Activated CD4-positive, alpha-beta T cell treated with anti-CD3 and anti-CD28 coated beads for 36 hours (primary cell): ENCODE results near the gene CRYGA. TPM values are rescaled to one million over a fixed set of nuclear protein-coding genes. Genes with fewer than 3 reads are reported as not detected.

ENCODE experiments used
- ATAC-seq: fragments of 200-7000 bp; cut with Tn5 transposase; one replicate; pipeline ENCODE4 v1.10.0; 2021; ENCODE audit warnings: mild to moderate bottlenecking, moderate library complexity
- CTCF ChIA-PET: fragments of 350-600 bp; sonication (Branson Sonifier 250); formaldehyde crosslinking; loops from one replicate; lab custom pipeline; 2021; ENCODE audit warnings: antibody characterized with exemption; lab: Charles Lee
- POLR2A ChIA-PET: fragments of 350-600 bp; sonication (Branson Sonifier 250); formaldehyde crosslinking; loops from one replicate; lab custom pipeline; 2021; ENCODE audit warnings: antibody characterized with exemption, inconsistent platforms; lab: Charles Lee
- DNase-seq: peaks from one replicate; pipeline ENCODE4 v3.0.0-alpha.2; 2020
- H3K27ac Mint-ChIP-seq: one replicate; pipeline ENCODE4 v1.8.0; 2021; ENCODE audit warnings: mixed read lengths
- H3K27me3 Mint-ChIP-seq: one replicate; pipeline ENCODE4 v1.8.0; 2021; ENCODE audit warnings: mixed read lengths
- H3K36me3 Mint-ChIP-seq: one replicate; pipeline ENCODE4 v1.8.0; 2021; ENCODE audit warnings: low read depth, mixed read lengths
- H3K4me1 Mint-ChIP-seq: one replicate; pipeline ENCODE4 v1.8.0; 2021; ENCODE audit warnings: mixed read lengths
- H3K4me3 Mint-ChIP-seq: one replicate; pipeline ENCODE4 v1.8.0; 2021; ENCODE audit warnings: mild to moderate bottlenecking, moderate library complexity, mixed read lengths
- H3K9me3 Mint-ChIP-seq: one replicate; pipeline ENCODE4 v1.8.0; 2021; ENCODE audit warnings: low read depth, mixed read lengths
- intact Hi-C, 2 experiments: fragments of 100-400 bp; cut with DNase I in 1 of 2; cut with micrococcal nuclease in 1 of 2; formaldehyde crosslinking; loops; one replicate each; pipeline versions ENCODE4 v1.14.2 to v1.15.1; 2022 to 2024; cut with DNase I, micrococcal nuclease
- total RNA-seq, 2 experiments: library from RNA; stranded (reverse); gene quantifications; one replicate each; pipeline ENCODE4 v1.2.3, GENCODE V29; 2021

The CRYGA gene
- total RNA-seq, 2 experiments from 2014 or later: not detected

DNA sequence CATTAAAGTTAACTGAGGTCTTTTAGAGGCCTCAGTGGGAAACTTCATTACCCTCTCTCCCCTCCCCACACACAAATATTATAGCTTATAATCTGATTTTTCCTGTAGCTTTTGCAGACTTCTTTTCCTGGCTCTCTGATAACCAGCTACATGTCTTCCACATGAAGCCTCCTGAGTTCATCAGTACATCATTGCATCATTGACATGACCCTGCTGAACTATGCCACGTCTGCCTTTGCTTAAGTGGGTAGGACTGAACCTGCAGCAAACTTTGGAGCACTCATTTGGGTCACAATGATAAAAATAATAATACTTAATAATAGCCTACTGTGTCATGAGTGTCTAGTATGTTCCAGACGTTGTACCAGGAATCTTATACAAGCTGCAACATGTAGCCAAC, 7.0 kb downstream of the CRYGA start:
- ChIA-PET CTCF (no interaction called here), POLR2A (interaction anchor here (0.7 kb wide), 1 partner anchor 126 kb away, joined by 3 read pairs; no protein-coding TSS in a partner anchor)
- ATAC-seq (no peak), DNase-seq (no peak)
- Mint-ChIP-seq H3K9me3 (peaks cover 2% of the 10 kb centered on the region), H3K4me1 (no peaks in the 10 kb centered on the region), H3K27me3 (no peaks in the 10 kb centered on the region), H3K36me3 (no peaks in the 10 kb centered on the region), H3K4me3 (no peak overlapping the region), H3K27ac (no peak overlapping the region)
- intact Hi-C loops: no loop called here

- DNase-seq: no peak
- H3K4me1 Mint-ChIP-seq: no peaks in the 10 kb centered on the region
- H3K4me3 Mint-ChIP-seq: no peak overlapping the region
- intact Hi-C loops: no loop called here
- ATAC-seq: no peak
- H3K27ac Mint-ChIP-seq: no peak overlapping the region
- POLR2A ChIA-PET: no interaction called here
- H3K9me3 Mint-ChIP-seq: peaks cover 2% of the 10 kb centered on the region
- CTCF ChIA-PET: interaction anchor here (1.3 to 1.5 kb wide), 2 partner anchors 11 to 22 kb away, joined by 3 read pairs; no protein-coding TSS in a partner anchor
- no peaks in the 10 kb centered on the region for H3K36me3 Mint-ChIP-seq
- H3K27me3 Mint-ChIP-seq: no peaks in the 10 kb centered on the region
These were observed 10.2 kb downstream of the CRYGA start for GRCh38 chr2:208153156-208153555.

DNA sequence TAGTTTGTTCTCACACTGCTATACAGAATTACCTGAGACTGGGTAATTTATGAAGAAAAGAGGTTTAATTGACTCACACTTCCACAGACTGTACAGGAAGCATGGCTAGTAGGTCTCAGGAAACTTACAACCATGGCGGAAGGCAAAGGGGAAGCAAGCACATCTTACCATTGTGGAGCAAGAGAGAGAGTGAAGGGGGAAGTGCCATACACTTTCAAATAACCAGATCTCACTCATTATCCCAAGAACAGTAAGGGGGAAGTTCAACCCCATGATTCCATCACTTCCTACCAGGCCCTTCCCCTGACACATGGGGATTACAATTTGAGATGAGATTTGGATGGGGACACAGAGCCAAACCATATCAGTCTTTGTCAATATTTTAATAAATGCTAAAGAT, 12.4 kb downstream of the CRYGA start:
- intact Hi-C loops: no loop called here
- H3K4me3 Mint-ChIP-seq: no peak overlapping the region
- H3K4me1 Mint-ChIP-seq: no peaks in the 10 kb centered on the region
- no peak overlapping the region for H3K27ac Mint-ChIP-seq
- DNase-seq (no peak), ATAC-seq (no peak)
- H3K36me3 Mint-ChIP-seq: no peaks in the 10 kb centered on the region
- ChIA-PET CTCF (no interaction called here), POLR2A (no interaction called here)
- H3K27me3 Mint-ChIP-seq: no peaks in the 10 kb centered on the region
- H3K9me3 Mint-ChIP-seq: peaks cover 2% of the 10 kb centered on the region

DNA sequence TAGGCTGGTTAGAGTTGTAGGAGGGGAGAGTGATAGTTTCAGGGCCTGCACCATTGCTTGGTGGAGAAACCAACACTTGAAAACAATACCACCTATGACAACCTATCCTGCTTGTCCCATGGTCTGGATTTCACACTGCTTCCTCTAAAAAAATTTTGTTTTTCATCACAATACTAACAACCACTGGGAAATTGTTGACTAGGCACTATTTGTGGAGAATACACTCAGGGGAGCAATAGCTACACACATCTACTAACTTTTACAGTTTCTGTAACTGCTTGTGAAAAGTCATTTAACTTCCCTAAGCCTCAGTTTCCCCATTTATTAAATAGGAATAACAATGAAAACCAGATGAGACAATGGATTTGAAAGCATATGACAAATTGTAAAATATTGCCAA, 13.3 kb downstream of the CRYGA start:
- no peak for ATAC-seq
- no peak overlapping the region for H3K27ac Mint-ChIP-seq
- H3K9me3 Mint-ChIP-seq: peaks cover 2% of the 10 kb centered on the region

DNA sequence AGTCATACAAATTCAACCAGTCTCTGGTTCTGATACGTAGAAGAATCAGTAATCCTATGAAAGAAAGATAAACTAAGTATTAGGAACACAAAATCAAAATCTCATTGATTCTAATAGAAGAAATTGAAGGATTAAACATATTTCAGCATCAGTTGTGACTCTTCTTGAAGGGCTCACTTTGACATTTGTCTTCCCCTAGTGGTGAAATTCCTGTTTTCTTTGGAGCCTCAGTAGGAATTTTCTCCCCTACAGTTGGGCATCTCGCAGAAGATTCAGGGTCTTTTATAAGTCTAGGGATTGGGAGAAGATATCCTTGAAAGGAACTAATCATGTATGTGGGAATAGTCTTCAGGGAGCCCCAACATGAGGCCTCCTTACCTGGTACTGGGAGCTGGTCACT, 14.6 kb downstream of the CRYGA start:
- DNase-seq (no peak), ATAC-seq (no peak)
- Mint-ChIP-seq H3K27me3 (no peaks in the 10 kb centered on the region), H3K27ac (no peak overlapping the region), H3K9me3 (peaks cover 2% of the 10 kb centered on the region), H3K36me3 (no peaks in the 10 kb centered on the region), H3K4me3 (no peak overlapping the region), H3K4me1 (no peaks in the 10 kb centered on the region)
- intact Hi-C loops: no loop called here
- POLR2A ChIA-PET: no interaction called here
- CTCF ChIA-PET: interaction anchor here (0.6 kb wide), 1 partner anchor 148 kb away, joined by 3 read pairs; no protein-coding TSS in a partner anchor

More for the DNA sequence above, 13.3 kb downstream of the CRYGA start:
- CTCF ChIA-PET: interaction anchor here (0.7 kb wide), 1 partner anchor 19 kb away, joined by 3 read pairs; no protein-coding TSS in a partner anchor
- DNase-seq: no peak
- Mint-ChIP-seq H3K27me3 (no peaks in the 10 kb centered on the region), H3K4me3 (no peak overlapping the region), H3K4me1 (no peaks in the 10 kb centered on the region), H3K36me3 (no peaks in the 10 kb centered on the region)
- POLR2A ChIA-PET: no interaction called here
- intact Hi-C loops: no loop called here

DNA sequence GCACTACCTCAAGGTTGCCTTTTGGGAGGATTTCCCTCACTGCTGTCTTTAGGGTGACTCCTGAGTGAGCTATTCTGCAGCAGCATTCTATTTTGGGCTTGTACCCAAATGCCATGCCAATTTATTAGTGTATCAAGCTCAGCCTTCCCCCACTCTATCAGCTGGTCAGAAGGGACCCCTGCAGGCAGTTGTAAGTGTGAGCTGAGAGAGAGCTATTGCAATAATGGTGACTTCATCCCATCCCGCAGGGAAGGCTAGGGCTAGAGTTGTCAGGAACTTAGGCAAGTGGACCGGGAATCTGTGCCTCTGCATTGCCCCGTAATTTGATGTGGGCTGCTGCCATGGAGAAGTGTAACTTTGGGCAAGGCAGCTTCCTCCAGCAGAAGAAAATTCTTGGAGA, 15.6 kb downstream of the CRYGA start:
- CTCF ChIA-PET: no interaction called here
- Mint-ChIP-seq H3K36me3 (no peaks in the 10 kb centered on the region), H3K27ac (no peak overlapping the region), H3K27me3 (no peaks in the 10 kb centered on the region), H3K9me3 (peaks cover 2% of the 10 kb centered on the region), H3K4me3 (no peak overlapping the region), H3K4me1 (no peaks in the 10 kb centered on the region)
- no peak for ATAC-seq
- intact Hi-C loops: no loop called here
- POLR2A ChIA-PET: no interaction called here
- no peak for DNase-seq

DNA sequence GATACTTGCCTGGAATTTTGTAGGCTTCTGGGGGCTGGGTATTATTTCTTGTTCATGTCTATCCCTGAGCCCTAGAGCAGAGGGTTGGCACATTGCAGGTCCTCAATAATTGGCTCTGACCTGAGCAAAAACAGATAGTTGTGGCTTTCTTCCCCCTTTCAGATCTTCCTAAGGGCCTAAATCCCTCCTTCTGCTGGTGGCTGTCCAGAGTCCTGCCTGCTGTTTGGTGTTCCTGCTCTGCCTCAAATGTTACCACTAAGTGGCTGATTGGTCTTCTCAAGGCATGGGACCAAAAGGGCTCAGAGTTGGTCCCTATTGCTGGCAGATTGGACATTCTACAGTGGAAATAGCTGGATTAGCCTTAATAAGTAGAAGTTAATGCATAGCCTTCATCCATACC, 16.4 kb downstream of the CRYGA start:
- no peaks in the 10 kb centered on the region for H3K36me3 Mint-ChIP-seq
- DNase-seq (no peak), ATAC-seq (no peak)
- peaks cover under 1% of the 10 kb centered on the region for H3K9me3 Mint-ChIP-seq
- no peak overlapping the region for H3K27ac Mint-ChIP-seq
- H3K27me3 Mint-ChIP-seq: no peaks in the 10 kb centered on the region
- POLR2A ChIA-PET: no interaction called here
- H3K4me1 Mint-ChIP-seq: no peaks in the 10 kb centered on the region
- intact Hi-C loops: no loop called here
- H3K4me3 Mint-ChIP-seq: no peak overlapping the region
- CTCF ChIA-PET: no interaction called here

GRCh38 chr2:208146006-208146405, 17.4 kb downstream of the CRYGA start, which contains the start of gene CRYGB:
Gene CRYGB, minus strand, starts transcription at chr2:208146158. Its CDS starts 38 bp downstream, at chr2:208146120.
- ChIA-PET CTCF (no interaction called here), POLR2A (no interaction called here)
- Mint-ChIP-seq H3K36me3 (no peaks in the 10 kb centered on the region), H3K27me3 (no peaks in the 10 kb centered on the region), H3K9me3 (no peaks in the 10 kb centered on the region), H3K4me3 (no peak within 1 kb of the TSS), H3K4me1 (no peaks in the 10 kb centered on the region), H3K27ac (no peak within 1 kb of the TSS)
- ATAC-seq (no peak), DNase-seq (no peak)
- intact Hi-C loops: no loop called here

- no peaks in the 10 kb centered on the region for H3K36me3 Mint-ChIP-seq
- intact Hi-C loops: no loop called here
- no peak overlapping the region for H3K27ac Mint-ChIP-seq
- no peak overlapping the region for H3K4me3 Mint-ChIP-seq
- H3K9me3 Mint-ChIP-seq: no peaks in the 10 kb centered on the region
- POLR2A ChIA-PET: no interaction called here
- ATAC-seq (no peak), DNase-seq (no peak)
- H3K27me3 Mint-ChIP-seq: no peaks in the 10 kb centered on the region
- CTCF ChIA-PET: interaction anchor here (0.7 to 1.4 kb wide), 3 partner anchors 10 to 32 kb away, joined by 3 read pairs; no protein-coding TSS in a partner anchor
- no peaks in the 10 kb centered on the region for H3K4me1 Mint-ChIP-seq
These were observed 20.2 kb downstream of the CRYGA start for GRCh38 chr2:208142925-208143799.

- POLR2A ChIA-PET: no interaction called here
- H3K4me3 Mint-ChIP-seq: no peak overlapping the region
- no peaks in the 10 kb centered on the region for H3K36me3 Mint-ChIP-seq
- ATAC-seq: no peak
- H3K27me3 Mint-ChIP-seq: no peaks in the 10 kb centered on the region
- no peaks in the 10 kb centered on the region for H3K4me1 Mint-ChIP-seq
- no peaks in the 10 kb centered on the region for H3K9me3 Mint-ChIP-seq
- intact Hi-C loops: no loop called here
- CTCF ChIA-PET: interaction anchor here (1.4 kb wide), 2 partner anchors 11 to 33 kb away, joined by 3 read pairs; no protein-coding TSS in a partner anchor
- DNase-seq: no peak
- no peak overlapping the region for H3K27ac Mint-ChIP-seq
These were observed 21.0 kb downstream of the CRYGA start for GRCh38 chr2:208142240-208142924.

- intact Hi-C loops: no loop called here
- ATAC-seq (no peak), DNase-seq (no peak)
- POLR2A ChIA-PET: no interaction called here
- H3K27ac Mint-ChIP-seq: no peak overlapping the region
- peaks cover 9% of the 10 kb centered on the region for H3K4me1 Mint-ChIP-seq
- H3K4me3 Mint-ChIP-seq: no peak overlapping the region
- CTCF ChIA-PET: interaction anchor here (0.6 kb wide), 1 partner anchor 1956 kb away, joined by 3 read pairs; no protein-coding TSS in a partner anchor
- no peaks in the 10 kb centered on the region for H3K27me3 Mint-ChIP-seq
- H3K9me3 Mint-ChIP-seq: no peaks in the 10 kb centered on the region
- H3K36me3 Mint-ChIP-seq: no peaks in the 10 kb centered on the region
These were observed 23.9 kb downstream of the CRYGA start for GRCh38 chr2:208139447-208139846.
